Loucy (cell line): ENCODE results near the gene GPR18.

Experiments used
- H2AFZ ChIP-seq: fragments of 200-600 bp; sonication (generic); 2 replicates; pipeline ENCODE4 v1.6.0; 2016; ENCODE audit warnings: antibody characterized with exemption, mild to moderate bottlenecking, low read length, moderate library complexity
- H3F3A ChIP-seq: fragments of 200-600 bp; 2 replicates; pipeline ENCODE4 v1.6.0; 2016; ENCODE audit warnings: antibody characterized with exemption, low read depth, mild to moderate bottlenecking
- H3K27me3 ChIP-seq: fragments of 200-600 bp; sonication (generic); 2 replicates; pipeline ENCODE4 v1.6.1; 2014; ENCODE audit warnings: low read length, mild to moderate bottlenecking; ENCODE audit not compliant: insufficient read depth, poor library complexity, severe bottlenecking
- H3K36me3 ChIP-seq: fragments of 200-600 bp; sonication (generic); 2 replicates; pipeline ENCODE4 v1.6.1; 2016; ENCODE audit warnings: low read length; ENCODE audit not compliant: insufficient read depth
- H3K4me1 ChIP-seq: fragments of 200-600 bp; sonication (generic); 2 replicates; pipeline ENCODE4 v1.5.1; 2014; ENCODE audit warnings: low read length, mild to moderate bottlenecking; ENCODE audit not compliant: insufficient read depth, poor library complexity, severe bottlenecking
- H3K4me2 ChIP-seq: fragments of 200-600 bp; sonication (generic); 2 replicates; pipeline ENCODE4 v1.6.0; 2014; ENCODE audit warnings: antibody characterized with exemption, low read length, low read depth, mild to moderate bottlenecking; ENCODE audit not compliant: poor library complexity, severe bottlenecking
- H3K4me3 ChIP-seq: fragments of 200-600 bp; sonication (generic); 2 replicates; pipeline ENCODE4 v1.5.1; 2014; ENCODE audit warnings: low read length, mild to moderate bottlenecking, mixed read lengths; ENCODE audit not compliant: poor library complexity, severe bottlenecking
- H3K79me2 ChIP-seq: fragments of 200-600 bp; sonication (generic); 2 replicates; pipeline ENCODE4 v1.6.1; 2014; ENCODE audit warnings: low read length; ENCODE audit not compliant: insufficient read depth
- H3K9ac ChIP-seq: fragments of 200-600 bp; sonication (generic); 2 replicates; pipeline ENCODE4 v1.6.0; 2014; ENCODE audit warnings: mild to moderate bottlenecking, low read depth, low read length, moderate library complexity; ENCODE audit not compliant: poor library complexity, severe bottlenecking
- H3K9me2 ChIP-seq: fragments of 200-600 bp; sonication (generic); replicated peaks from 2 replicates; pipeline ENCODE4 v1.6.1; 2016; ENCODE audit warnings: low read depth, low read length, mixed read lengths
- H3K9me3 ChIP-seq: fragments of 200-600 bp; sonication (generic); 2 replicates; pipeline ENCODE4 v1.6.1; 2014; ENCODE audit warnings: mild to moderate bottlenecking, antibody characterized with exemption, low read length, low read depth; ENCODE audit not compliant: insufficient read depth
- H4K20me1 ChIP-seq: fragments of 200-600 bp; sonication (generic); 2 replicates; pipeline ENCODE4 v1.6.0; 2014; ENCODE audit warnings: antibody characterized with exemption, low read length, mild to moderate bottlenecking; ENCODE audit not compliant: insufficient read depth, poor library complexity, severe bottlenecking
- EZH2phosphoT487 ChIP-seq: fragments of 200-600 bp; IDR thresholded peaks from 2 replicates; pipeline ENCODE4 v1.6.1; 2018; ENCODE audit warnings: antibody characterized with exemption, mild to moderate bottlenecking, moderate library complexity, borderline replicate concordance
- TF ChIP-seq, protein P1 (sequence below): fragments of 200-600 bp; sonication (generic); conservative IDR thresholded peaks from 2 replicates; pipeline ENCODE4 v1.5.1; 2014; ENCODE audit warnings: mild to moderate bottlenecking, antibody characterized with exemption, low read length

Gene GPR18, protein sequence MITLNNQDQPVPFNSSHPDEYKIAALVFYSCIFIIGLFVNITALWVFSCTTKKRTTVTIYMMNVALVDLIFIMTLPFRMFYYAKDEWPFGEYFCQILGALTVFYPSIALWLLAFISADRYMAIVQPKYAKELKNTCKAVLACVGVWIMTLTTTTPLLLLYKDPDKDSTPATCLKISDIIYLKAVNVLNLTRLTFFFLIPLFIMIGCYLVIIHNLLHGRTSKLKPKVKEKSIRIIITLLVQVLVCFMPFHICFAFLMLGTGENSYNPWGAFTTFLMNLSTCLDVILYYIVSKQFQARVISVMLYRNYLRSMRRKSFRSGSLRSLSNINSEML

DNA sequence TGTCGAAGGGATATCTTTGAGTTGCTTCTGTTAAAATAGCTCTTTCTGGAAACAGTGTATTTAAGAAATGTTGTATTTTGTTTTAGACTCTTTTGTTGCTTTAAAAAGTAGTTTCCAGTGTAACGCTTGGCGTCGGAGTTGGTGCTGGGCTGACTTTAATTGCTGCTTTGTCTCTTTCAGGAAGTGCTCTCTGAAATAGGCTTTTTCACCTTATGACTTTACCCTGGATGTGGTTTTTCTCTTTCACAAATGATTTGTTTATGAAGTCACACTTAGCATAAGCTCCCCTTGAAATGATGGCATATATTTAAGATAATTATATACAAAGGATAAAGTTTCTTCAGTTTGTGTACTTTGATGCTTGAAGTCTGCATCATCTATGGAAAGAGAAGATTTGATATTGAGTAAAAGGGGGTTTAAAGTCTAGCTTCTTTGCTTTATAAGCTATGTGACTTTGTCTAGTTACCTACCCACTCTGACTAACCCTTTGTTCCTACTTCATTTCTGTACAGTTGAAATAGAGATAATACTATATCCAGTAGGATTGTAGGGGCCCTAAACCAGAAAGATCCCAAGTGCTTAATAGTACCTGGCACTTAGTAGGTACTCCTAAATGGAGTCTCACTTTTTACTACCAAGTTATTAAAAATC is at the start of gene GPR18:
GPR18 (minus strand) TSS at position 170 of the 651 bp plus-strand sequence. CDS start 2,507 bp downstream, outside the sequence.
- Histone ChIP-seq H3K9me2 (no peaks in the 10 kb centered on the region), H3K79me2 (peaks cover 36% of the 10 kb centered on the region), H4K20me1 (no peaks in the 10 kb centered on the region), H3K4me3 (peak within 1 kb of the TSS; percentile 53), H3F3A (no peaks in the 10 kb centered on the region), H3K4me1 (peaks cover 33% of the 10 kb centered on the region), H3K36me3 (peaks cover 45% of the 10 kb centered on the region; the same call in 1 of the 2 replicates), H3K9me3 (no peaks in the 10 kb centered on the region), H3K9ac (peak within 1 kb of the TSS; percentile 42), H2AFZ (0 out of 2 replicates have a peak within 1 kb of the TSS, but pooled peaks have one; percentile 14), H3K4me2 (peak within 1 kb of the TSS; percentile 67), H3K27me3 (no peaks in the 10 kb centered on the region)
- TF ChIP-seq, protein P1, sequence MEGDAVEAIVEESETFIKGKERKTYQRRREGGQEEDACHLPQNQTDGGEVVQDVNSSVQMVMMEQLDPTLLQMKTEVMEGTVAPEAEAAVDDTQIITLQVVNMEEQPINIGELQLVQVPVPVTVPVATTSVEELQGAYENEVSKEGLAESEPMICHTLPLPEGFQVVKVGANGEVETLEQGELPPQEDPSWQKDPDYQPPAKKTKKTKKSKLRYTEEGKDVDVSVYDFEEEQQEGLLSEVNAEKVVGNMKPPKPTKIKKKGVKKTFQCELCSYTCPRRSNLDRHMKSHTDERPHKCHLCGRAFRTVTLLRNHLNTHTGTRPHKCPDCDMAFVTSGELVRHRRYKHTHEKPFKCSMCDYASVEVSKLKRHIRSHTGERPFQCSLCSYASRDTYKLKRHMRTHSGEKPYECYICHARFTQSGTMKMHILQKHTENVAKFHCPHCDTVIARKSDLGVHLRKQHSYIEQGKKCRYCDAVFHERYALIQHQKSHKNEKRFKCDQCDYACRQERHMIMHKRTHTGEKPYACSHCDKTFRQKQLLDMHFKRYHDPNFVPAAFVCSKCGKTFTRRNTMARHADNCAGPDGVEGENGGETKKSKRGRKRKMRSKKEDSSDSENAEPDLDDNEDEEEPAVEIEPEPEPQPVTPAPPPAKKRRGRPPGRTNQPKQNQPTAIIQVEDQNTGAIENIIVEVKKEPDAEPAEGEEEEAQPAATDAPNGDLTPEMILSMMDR = no peak
- TF ChIP-seq EZH2phosphoT487 = no peak

DNA sequence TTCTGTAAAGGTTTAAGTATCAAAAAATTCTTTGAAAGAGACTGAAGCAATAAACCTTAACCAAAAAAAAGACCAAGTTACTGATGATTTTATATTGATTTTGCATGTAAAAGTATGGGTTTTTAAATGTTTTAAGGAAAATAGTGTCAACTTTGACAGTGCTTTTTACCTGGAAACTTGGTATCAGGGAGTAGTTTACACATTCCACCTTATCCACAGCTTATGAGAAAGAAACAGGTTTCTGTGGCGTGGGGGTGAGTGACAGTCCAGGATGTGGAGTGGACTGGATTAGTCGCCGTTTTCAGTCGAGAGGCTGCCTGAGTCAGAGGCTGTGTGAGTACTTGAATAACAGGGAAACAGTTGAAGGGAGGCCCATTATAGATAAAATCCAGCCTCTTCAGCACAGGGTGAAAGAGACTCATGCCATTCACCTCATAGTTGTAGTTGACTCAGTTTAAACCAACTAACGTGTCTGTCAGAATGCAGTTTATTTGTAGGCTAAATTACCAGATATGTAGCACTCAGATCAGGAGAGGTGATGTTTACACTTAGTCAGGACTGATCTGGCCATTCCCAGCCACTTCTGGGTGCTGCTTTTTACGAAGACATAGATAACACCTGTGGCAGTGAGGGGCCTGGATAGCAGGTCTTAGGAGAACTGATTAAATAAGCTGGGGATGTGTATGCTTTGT is 49.6 kb upstream of the GPR18 start:
- H3K9me3 ChIP-seq = no peaks in the 10 kb centered on the region
- no peaks in the 10 kb centered on the region for H3K9me2 ChIP-seq
- no peak overlapping the region for H2AFZ ChIP-seq
- H3K36me3 ChIP-seq = peaks cover 26% of the 10 kb centered on the region
- H3K4me2 ChIP-seq = peak overlapping the region; percentile 61
- H3F3A ChIP-seq = no peaks in the 10 kb centered on the region; the same call in 1 of the 2 replicates
- H3K9ac ChIP-seq = peak overlapping the region; percentile 52
- H4K20me1 ChIP-seq = no peaks in the 10 kb centered on the region
- no peaks in the 10 kb centered on the region for H3K27me3 ChIP-seq
- peak overlapping the region; percentile 34 for H3K4me3 ChIP-seq
- H3K79me2 ChIP-seq = peaks cover 50% of the 10 kb centered on the region; the same call in 1 of the 2 replicates
- TF ChIP-seq, protein P1 = no peak
- no peak for TF ChIP-seq EZH2phosphoT487
- H3K4me1 ChIP-seq = peaks cover 22% of the 10 kb centered on the region

DNA sequence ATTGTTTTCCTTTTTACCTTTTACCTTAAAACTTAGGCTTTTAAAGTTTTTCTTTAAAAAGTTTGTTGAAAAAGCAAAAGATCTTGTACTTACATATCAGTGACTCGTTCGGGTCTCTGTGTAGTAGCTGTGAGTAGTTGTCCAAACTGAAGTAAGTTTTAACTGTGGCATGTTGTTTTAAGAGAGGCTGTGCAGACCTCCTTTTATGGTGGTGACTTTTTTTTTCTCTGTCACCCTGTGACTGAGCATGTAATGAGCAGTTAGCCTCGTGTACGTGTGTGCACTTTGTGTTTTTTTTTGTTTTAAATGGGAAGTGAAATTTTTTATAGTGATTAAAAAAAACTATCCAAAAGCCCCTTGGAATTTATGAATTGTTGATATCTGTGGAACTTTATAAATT is 49.1 kb upstream of the GPR18 start, which contains the start of gene GPR183:
GPR183 (minus strand) TSS at position 153 of the 400 bp plus-strand sequence. CDS start 11,254 bp downstream, outside the sequence.
- no peaks in the 10 kb centered on the region; the same call in 1 of the 2 replicates for H3F3A ChIP-seq
- H3K9me3 ChIP-seq = no peaks in the 10 kb centered on the region
- no peaks in the 10 kb centered on the region for H3K9me2 ChIP-seq
- TF ChIP-seq, protein P1 = no peak
- TF ChIP-seq EZH2phosphoT487 = no peak
- no peak within 1 kb of the TSS for H2AFZ ChIP-seq
- peak within 1 kb of the TSS; percentile 52 for H3K9ac ChIP-seq
- H3K36me3 ChIP-seq = peaks cover 30% of the 10 kb centered on the region
- H3K27me3 ChIP-seq = no peaks in the 10 kb centered on the region
- H4K20me1 ChIP-seq = no peaks in the 10 kb centered on the region
- H3K4me3 ChIP-seq = peak within 1 kb of the TSS; percentile 34
- peaks cover 22% of the 10 kb centered on the region for H3K4me1 ChIP-seq
- peaks cover 51% of the 10 kb centered on the region; the same call in 1 of the 2 replicates for H3K79me2 ChIP-seq
- peak within 1 kb of the TSS; percentile 61 for H3K4me2 ChIP-seq
